ENCODE results near the gene HRAS. TPM values are rescaled to one million over a fixed set of nuclear protein-coding genes. Genes with fewer than 3 reads are reported as not detected.
"Not testable (repeated sequence)": the region's sequence is repeated elsewhere in the genome, so short reads cannot be mapped to it uniquely, and the experiment has no call there.

HRAS gene
- total RNA-seq, 2 donors from 2014 or later: 13.0 to 15.8 TPM

DNA sequence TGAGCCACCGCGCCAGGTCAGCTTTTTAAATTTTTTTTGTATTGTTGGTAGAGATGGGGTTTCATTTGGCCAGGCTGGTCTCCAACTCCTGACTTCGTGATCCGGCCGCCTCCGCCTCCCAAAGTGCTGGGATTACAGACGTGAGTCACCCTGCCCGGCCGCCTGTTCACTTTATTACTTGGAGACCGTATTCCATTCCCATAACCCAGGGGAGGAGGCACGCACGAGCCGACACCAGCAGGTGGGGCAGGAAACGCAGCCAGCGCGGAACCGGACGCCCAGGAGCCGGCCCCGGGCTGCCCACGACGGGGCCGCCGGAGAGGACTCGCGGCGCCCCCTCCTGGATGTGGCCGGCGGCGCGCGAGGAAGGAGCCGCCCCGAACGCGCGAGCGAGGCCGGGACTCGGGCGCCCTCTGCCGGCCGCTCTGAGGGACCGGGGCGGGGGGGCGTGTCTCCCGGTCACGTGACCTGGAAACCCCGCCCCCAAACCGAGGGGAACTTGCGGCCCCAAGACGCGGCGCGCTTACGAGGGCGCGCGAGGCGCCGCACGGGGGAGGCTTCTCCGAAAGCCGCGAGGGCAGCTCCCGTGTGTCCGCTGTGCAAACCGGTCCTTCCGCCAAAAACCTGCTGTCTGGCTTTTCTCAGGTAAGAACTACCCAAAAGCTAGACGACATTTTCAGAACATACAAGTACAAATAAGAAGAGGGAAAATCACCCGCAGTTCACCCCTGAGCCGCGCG lies 16.7 kb downstream of the HRAS start:
- WGBS, 2 donors: 8 to 42% methylated on average over 12 to 68 of the region's 74 CpGs
- peak overlapping the region; percentile 59 to 88 (median 72) for H3K27ac ChIP-seq
- TF ChIP-seq CTCF (IDR thresholded peaks at IDR 0.05): peak; percentile 62 to 100 (median 100)
- TF ChIP-seq POLR2A (IDR thresholded peaks at IDR 0.05): peak in 2 of 3 donors; percentile 37 to 40
- no peaks in the 10 kb centered on the region for H3K9me3 ChIP-seq
- DNase-seq (peak; percentile 91 to 95 (median 95)), ATAC-seq (peak; percentile 98)
- no peaks in the 10 kb centered on the region for H3K27me3 ChIP-seq
- no peaks in the 10 kb centered on the region for H3K36me3 ChIP-seq (replicated peaks in 1 of 2; ENCODE audit: insufficient read depth in 1 of 2, low read depth in 2 of 2)
- peaks cover 12% of the 10 kb centered on the region for H3K4me1 ChIP-seq
- H3K4me3 ChIP-seq: no peak overlapping the region
- intact Hi-C loops (cut with DNase I): no loop called here

DNA sequence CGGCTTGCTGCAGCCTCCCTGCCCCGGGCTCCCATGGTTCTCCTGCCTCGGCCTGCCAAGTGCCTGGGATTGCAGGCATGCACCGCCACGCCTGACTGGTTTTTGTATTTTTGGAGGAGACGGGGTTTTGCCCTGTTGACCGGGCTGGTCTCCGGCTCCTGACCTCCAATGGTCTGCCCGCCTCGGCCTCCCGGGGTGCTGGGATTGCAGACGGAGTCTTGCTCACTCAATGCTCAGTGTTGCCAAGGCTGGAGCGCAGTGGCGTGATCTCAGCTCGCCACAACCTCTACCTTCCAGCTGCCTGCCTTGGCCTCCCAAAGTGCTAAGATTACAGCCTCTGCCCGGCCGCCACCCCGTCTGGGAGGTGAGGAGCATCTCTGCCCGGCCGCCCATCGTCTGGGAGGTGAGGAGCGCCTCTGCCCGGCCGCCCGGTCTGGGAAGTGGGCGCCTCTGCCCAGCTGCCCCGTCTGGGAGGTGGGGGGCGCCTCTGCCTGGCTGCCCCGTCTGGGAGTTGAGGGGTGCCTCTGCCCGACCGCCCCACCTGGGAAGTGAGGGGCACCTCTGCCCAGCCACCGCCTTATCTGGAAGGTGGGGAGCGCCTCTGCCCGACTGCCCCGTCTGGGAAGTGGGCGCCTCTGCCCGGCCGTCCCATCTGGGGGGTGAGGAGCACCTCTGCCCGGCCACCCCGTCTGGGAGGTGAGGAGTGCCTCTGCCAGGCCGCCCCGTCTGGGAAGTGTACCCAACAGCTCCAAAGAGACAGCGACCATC lies 18.3 kb downstream of the HRAS start:
- H3K36me3 ChIP-seq (replicated peaks in 1 of 2; ENCODE audit: insufficient read depth in 1 of 2, low read depth in 2 of 2); H3K27ac ChIP-seq; H3K9me3 ChIP-seq; ATAC-seq; H3K27me3 ChIP-seq; H3K4me3 ChIP-seq; intact Hi-C loops (cut with DNase I): not testable (repeated sequence)
- peak in 1 of 4 donors; percentile 12 for DNase-seq
- 92 to 94% methylated on average over 22 to 24 of the region's 43 CpGs for WGBS, 2 donors
- peaks cover 12% of the 10 kb centered on the region for H3K4me1 ChIP-seq

- DNase-seq (no peak), ATAC-seq (no peak)
- Histone ChIP-seq H3K27me3 (no peaks in the 10 kb centered on the region), H3K36me3 (replicated peaks in 1 of 2; ENCODE audit: insufficient read depth in 1 of 2, low read depth in 2 of 2) (no peaks in the 10 kb centered on the region), H3K4me1 (peaks cover 12% of the 10 kb centered on the region), H3K27ac (no peak overlapping the region), H3K9me3 (no peaks in the 10 kb centered on the region), H3K4me3 (no peak overlapping the region)
- intact Hi-C loops (cut with DNase I): no loop called here
- no peak for TF ChIP-seq POLR2A (IDR thresholded peaks at IDR 0.05)
- no peak for TF ChIP-seq CTCF (IDR thresholded peaks at IDR 0.05)
- WGBS, 2 donors: 94 to 95% methylated on average over 4 of the region's 4 CpGs
Measured at GRCh38 chr11:516400-516799, 19.0 kb downstream of the HRAS start.

- no peak overlapping the region for H3K4me3 ChIP-seq
- no peak overlapping the region for H3K27ac ChIP-seq
- H3K27me3 ChIP-seq: no peaks in the 10 kb centered on the region
- ATAC-seq: no peak
- 80 to 96% methylated on average over 6 of the region's 6 CpGs for WGBS, 2 donors
- peaks cover 12% of the 10 kb centered on the region for H3K4me1 ChIP-seq
- H3K9me3 ChIP-seq: no peaks in the 10 kb centered on the region
- no peaks in the 10 kb centered on the region for H3K36me3 ChIP-seq (replicated peaks in 1 of 2; ENCODE audit: insufficient read depth in 1 of 2, low read depth in 2 of 2)
- DNase-seq: no peak
- TF ChIP-seq CTCF (IDR thresholded peaks at IDR 0.05): no peak
- no peak for TF ChIP-seq POLR2A (IDR thresholded peaks at IDR 0.05)
- intact Hi-C loops (cut with DNase I): no loop called here
Measured at GRCh38 chr11:515131-515530, 20.2 kb downstream of the HRAS start.

DNA sequence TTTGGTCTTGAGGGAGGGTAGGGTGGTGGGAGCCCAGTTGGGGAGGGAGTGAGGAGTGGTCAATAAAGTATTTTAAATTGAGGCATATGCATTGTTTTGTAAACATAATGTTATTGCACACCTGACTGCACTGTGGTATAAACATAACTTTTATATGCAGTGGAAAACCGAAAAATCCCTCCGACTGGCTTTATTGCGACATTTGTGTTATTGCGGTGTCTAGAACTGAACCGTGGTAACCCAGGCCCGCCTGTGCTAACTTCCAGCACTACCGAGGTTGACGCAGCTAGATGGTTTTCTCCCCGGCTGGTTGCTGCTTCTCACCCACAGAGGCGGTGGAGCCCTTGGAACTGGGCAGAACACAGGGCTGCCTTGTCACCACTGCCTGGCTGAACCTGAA lies 20.8 kb downstream of the HRAS start:
- 87 to 94% methylated on average over 9 to 10 of the region's 10 CpGs for WGBS, 2 donors
- DNase-seq: no peak
- no peaks in the 10 kb centered on the region for H3K36me3 ChIP-seq (replicated peaks in 1 of 2; ENCODE audit: insufficient read depth in 1 of 2, low read depth in 2 of 2)
- peaks cover 12% of the 10 kb centered on the region for H3K4me1 ChIP-seq
- no peak overlapping the region for H3K27ac ChIP-seq
- TF ChIP-seq CTCF (IDR thresholded peaks at IDR 0.05): no peak
- no peak for TF ChIP-seq POLR2A (IDR thresholded peaks at IDR 0.05)
- no peaks in the 10 kb centered on the region for H3K27me3 ChIP-seq
- H3K9me3 ChIP-seq: no peaks in the 10 kb centered on the region
- intact Hi-C loops (cut with DNase I): no loop called here
- H3K4me3 ChIP-seq: no peak overlapping the region
- no peak for ATAC-seq

Measured in body of pancreas (tissue), 4 donors.